Astrocyte of the hippocampus (primary cell): ENCODE data around the gene TMEM174.
A peak's percentile ranks its signal among the peaks of the same experiment; 100 is the strongest.
"Not testable (repeated sequence)": the region's sequence is repeated elsewhere in the genome, so short reads cannot be mapped to it uniquely, and the experiment has no call there.

Experiments
- DNase-seq: peaks from one replicate; pipeline ENCODE4 v3.0.0; 2011; ENCODE audit warnings: low read depth, low spot score

The TMEM174 gene

DNA sequence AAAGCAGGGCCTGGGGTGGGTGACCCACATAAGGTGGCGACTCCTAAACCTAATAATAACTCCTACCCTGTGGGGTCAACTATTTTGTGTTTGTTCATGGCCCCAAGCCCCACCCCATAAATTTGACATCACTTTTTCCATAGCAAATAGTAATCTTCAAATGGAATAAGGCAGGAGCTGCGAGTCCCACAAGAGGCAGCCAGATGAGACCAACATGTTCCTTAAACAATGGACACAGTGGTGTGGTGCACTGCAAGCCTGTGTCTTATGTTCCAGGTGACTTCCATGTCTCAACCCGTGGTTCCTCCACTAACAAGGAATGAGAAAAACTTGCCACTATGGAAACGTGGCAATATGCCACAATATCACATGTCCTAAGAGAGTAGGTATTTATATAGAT is 20.6 kb downstream of the TMEM174 start:
- no peak for DNase-seq

DNA sequence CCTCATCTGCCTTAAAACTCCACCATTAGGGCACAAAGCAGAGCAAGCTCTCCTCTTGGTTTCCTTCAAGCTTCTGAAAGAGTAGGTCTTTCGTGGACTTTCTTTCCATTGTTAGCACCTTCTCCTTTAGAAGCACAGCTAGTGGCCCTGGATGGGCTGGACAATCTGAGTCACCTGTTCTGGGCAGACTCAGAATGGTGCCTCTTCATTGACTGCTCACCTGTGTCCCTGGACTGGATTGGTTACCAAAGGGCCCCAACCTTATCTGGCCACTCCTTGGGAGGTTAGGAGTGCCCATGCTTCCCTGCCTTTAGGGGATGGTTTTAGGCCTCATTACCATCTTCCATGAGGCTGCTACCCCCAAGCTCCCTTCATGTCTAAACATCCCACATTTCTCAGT is 23.2 kb downstream of the TMEM174 start:
- DNase-seq, result no peak

DNA sequence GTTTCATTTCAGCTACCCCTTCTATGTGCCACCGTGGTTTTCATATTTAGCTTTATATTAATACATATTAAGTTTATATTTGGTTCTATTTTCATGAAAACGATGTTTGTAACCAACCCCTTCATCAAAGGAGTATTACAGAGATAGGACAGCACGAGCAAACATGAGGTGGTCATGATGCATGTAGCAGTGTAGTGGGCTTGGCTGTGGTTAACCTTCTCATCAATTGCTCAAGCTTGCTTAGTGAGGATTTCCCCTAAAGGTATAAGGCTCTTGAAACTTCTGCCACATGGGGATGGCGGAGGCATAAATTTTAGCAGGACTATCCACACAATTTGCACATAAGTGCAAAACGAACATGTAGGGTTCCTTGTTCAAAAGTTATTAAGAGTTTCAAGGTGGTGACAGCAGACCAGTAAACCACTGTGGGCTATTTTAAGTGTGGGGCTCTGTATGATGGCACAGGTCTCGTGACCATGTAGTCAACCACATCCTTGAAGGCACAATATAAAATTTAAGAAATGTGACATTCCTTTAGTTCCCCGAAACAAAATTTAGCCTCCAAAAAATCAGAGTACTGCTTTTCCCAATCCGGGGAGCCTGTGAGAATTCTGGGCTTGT is 24.8 kb downstream of the TMEM174 start:
- no peak for DNase-seq

DNA sequence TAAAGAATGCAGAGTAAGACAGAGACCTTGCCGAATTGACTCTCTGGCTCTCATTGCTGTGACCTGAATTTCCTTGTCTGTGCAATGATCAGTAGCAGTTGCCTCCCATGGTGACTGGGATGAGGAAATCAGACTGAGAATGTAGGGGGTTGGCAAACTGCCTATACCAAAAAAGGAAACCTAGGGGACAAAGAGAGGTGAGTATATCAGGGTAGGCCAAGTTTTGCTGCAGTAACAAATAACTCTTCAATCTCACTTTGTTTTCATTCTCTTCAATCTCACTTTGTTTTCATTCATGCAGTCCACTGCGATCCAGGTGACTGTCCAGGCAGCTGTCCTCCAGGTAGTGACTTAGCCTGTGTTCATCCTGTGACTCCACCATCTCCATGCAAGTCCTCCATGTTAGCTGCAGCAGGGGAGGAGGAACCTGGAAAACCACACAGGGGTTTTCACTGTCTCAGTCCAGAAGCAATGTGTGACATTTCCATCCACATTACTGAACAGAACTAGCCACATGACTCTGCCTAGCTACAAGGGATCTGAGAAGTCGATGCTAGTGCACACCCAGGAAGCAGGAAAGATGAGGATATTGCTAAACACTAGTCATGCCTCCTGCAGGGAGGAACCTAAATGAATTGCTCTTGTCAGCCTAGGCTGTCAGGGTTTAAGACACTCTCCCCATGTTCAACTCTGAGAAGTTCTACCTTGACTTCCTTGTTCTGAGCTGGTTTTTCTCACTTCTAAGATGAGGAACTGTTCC is 26.0 kb downstream of the TMEM174 start:
- DNase-seq, result no peak

DNA sequence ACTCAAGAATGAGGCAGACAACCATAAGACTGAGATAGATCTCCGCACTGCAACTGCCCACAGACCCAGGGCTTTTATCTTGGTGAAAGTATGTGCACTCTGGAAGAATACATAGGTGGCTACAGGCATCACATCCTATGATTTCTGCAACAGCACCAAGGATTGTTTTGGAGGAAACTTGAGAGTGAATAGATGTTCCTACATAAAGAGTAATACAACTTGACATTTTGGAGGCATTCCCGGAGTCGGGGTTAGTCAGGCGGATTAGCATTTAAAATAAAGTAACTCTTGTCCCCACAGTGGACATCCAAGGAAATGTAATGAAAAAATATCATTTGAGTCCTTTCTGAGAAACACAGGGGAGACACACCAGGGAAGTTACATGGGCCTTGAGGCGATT is 26.7 kb downstream of the TMEM174 start:
- DNase-seq, result peak; percentile 22

DNA sequence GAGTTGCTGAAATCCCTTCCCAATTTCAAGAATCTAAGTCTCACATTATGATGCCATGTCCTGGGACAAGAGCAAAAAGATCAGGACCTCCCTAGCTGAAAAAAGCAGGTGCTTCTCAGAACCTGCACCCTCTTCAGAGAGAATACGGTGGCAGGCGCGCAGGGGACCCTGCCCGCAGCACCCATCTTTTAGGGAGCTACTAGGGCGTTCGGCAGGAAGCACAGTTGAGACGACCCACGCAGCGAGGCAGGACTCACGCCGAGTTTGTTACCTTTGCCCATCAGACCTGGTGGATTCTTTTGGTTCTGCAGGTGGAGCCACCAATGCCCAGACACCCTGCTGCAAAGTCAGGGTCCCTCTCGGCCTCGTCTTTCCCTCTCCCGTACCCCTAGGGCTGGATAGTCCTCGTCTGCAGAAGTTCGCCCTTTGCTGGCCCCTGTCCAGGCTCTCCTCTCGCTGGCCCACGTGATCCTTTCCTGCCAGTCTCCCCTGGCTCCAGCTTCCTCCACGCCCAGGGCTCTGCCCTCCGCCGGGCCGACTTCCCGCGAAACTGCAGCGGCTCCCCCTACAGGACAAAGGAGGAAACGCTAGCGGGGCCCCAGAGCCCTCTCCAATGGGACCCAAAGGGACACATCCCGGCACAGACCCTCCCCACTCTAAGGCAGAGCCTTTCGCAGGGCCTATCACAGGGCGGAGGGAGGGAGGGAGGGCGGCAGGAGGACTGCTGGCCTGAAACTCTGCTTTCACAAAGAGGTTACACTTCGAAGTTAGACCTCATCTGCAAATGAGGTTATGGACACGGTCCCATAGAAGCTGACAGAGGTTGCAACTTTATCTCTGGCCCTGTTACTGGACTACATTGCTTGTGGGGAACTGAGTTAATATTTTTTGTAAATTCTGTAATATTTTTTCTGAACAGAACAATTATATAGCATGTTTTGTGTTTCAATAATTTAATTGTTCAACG is 28.8 kb downstream of the TMEM174 start:
- DNase-seq, result peak; percentile 79

DNA sequence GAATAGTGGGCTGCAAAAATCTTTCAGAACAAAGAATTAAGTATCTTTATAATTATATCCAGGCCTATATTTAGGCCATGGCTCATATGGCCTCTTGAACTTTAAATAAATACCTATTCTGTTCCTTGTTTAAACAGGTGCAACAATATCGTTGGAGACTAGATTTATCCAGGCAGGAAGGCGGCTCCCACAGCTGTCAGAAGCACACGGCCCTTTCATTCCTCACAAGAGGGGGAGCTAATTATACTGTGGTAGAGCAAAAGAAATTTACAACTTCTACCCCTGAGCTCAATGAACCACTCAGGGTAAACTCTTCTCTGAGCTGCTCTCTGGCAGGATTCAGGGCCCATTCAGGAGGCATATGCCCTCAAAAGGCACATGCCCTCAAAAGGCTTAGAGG is 31.3 kb downstream of the TMEM174 start:
- DNase-seq, result no peak

DNA sequence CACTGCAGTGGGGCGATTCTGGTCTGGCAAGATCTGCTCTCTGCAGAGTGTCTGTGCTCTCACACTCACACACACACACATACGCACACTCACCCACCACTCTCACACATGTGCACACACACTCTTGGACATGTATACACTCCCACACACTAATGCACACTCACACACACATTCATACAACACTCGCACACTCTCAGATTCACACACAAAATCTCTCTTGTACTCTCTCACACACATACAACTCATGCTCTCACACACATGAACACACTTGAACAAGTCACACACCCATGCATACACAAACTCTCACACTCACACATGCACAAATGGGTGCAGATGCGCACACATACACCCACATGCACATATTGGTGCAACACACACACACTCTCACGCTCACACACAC is 31.7 kb downstream of the TMEM174 start:
- DNase-seq, result no peak

DNA sequence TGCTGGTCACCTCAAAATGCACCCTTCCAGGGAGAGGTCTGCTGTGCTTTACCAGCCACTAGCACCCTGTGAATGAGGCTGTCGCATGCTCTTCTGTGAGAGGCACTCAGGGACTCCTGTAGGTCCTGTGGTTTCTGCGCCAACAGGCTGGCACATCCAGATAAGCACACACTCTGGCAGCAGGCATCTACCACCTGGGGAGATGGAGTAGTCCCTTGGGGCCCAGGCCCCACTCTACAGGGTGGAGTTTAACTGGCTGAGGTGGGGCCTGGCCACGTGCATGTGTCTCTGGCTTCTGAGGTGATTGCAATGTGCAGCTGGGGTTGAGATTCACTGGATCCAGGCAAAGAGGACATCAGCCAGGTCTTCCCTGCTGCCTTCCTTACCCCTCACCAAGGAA is 32.3 kb downstream of the TMEM174 start:
- DNase-seq, result no peak

DNA sequence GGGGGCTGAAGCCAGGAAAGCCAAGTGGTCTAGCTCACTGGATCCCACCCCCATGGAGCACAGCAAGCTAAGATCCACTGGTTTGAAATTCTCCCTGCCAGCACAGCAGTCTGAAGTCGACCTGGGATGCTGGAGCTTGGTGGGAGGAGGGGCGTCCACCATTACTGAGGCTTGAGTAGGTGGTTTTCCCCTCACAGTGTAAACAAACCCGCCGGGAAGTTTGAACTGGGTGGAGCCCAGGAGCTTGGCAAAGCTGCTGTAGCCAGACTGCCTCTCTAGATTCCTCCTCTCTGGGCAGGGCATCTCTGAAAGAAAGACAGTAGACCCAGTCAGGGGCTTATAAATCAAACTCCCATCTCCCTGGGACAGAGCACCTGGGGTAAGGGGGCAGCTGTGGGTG is 34.2 kb downstream of the TMEM174 start:
- DNase-seq, result not testable (repeated sequence)

DNA sequence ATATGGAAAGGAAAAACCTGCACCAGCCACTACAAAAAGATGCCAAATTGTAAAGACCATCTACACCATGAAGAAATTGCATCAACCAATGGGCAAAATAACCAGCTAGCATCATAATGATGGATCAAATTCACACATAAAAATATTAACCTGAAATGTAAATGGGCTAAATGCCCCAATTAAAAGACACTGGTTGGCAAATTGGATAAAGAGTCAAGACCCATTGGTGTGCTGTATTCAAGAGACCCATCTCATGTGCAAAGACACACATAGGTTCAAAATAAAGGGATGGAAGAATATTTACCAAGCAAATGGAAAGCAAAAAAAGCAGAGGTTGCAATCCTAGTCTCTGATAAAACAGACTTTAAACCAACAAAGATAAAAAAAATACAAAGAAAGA is 36.1 kb downstream of the TMEM174 start:
- DNase-seq, result not testable (repeated sequence)

DNA sequence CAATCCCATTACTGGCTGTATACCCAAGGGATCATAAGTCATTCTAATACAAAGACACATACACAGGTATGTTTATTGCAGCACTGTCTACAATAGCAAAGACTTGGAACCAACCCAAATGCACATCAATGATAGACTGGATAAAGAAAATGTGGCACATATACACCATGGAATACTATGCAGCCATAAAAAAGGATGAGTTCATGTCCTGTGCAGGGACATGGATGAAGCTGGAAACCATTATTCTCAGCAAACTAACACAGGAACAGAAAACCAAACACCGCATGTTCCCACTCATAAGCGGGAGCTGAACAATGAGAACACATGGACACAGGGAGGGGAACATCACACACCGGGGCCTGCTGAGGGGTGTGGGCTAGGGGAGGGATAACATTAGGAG is 39.7 kb downstream of the TMEM174 start:
- not testable (repeated sequence) for DNase-seq

DNA sequence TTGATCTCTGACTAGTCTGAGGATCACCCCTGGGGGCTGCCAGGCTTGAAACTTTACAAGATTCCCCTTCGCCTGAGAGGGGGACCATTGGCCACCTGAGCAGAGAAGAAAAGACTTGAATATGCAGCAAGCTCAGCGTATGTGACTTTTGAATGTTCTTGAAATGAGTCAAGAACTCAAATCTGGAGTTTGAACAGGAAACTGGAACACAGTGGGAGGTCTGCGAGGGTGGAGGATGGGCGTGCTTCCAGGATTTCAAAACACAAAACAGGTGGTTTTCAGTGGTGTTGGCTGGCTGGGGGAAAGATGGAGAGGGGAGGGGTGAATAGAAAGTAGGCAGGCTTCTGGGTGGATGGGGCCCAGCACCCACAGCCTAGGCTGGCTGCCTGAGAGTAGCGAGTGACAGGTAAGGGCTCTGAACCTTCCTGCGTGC is 40.6 kb downstream of the TMEM174 start:
- peak; percentile 67 for DNase-seq

DNA sequence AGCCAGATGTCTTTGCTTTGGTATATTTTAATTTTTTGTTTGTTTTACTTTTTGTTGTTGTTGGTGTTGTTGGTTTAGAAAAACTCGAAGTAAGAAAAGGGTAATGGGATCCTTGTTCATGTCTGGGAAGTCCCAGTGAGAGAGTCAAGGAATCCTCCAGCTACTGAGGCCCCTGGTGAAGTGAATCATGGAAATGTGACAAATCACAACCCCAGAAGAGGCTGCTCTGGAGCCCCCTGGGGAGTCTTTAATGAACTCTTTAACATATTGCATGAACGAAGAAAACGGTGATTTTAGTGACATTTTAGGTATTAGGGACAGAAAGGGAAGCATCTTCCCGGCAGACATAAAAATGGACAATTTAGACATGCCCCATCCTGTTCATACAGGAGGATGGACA is 41.3 kb downstream of the TMEM174 start:
- DNase-seq, result no peak

DNA sequence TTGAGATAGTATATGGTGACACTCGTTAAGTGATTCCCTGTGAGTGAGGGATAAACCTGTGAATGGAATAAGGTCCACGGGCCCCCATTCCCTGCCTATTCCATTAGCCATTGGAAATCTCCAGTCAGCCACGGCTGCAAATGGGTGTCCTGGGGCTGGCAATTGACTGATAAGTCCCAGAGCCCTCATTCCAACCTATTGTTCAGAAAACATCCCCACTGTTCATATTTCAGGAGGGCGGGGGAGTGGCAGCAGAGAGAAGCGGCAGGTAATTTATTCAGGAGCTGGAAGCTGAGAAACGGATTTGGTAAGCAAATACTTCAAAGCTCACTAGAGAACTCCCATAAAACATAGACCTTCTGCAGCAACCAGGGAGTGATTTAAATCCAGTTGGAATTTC is 42.0 kb downstream of the TMEM174 start:
- no peak for DNase-seq

DNA sequence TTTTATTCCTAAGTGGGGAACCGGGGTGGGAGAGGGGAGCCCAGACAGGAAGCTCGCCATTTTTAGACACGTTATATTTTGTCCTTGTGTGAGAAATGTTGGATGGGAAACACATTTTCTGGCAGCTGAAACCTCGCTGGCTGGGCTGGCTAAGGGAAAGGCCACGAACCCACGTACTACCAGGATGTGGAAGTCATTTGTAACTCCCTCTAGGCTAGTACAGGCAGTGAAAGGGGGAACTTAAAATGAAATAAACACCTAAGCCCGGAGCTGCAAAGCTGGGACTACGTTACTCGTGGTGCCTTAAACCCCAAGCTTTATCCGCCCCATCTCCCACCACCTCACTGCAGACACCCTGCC is 42.5 kb downstream of the TMEM174 start:
- DNase-seq, result no peak

DNA sequence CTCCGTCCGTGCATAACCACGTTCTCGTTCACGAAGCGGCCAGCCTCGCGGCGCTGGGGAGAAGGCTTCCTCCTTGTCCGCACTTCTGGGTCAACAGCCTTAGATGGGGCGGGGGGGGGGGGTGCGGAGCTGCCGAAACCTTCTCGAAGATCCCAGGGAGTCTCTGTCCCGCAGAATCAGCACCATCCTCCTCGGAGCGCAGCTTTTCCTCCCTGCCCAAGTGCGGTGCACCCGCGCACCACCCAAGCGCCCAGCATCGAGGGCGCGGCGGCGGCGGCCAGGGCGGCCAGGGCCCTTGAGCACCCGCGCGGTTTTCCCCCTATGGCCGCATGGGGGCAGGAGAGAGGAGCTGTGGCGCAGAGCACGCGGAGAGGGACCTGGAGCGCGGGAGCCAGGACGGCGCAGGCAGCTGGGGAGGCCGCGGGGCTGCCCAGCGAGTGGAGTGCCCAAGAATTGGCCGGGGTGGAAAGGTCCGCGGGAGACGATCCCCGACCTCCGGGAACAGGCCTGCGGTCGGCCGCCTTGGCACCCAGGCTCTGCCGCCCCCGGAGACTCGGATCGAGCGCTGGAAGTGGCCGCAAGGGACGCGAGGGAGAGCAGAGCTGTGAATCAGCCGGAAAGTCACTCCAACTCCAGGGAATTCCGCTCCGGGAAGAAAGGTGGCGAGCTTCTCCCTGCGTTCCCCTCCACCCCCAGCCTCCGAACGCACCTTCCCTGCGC is 43.1 kb downstream of the TMEM174 start:
- DNase-seq, result peak; percentile 93

DNA sequence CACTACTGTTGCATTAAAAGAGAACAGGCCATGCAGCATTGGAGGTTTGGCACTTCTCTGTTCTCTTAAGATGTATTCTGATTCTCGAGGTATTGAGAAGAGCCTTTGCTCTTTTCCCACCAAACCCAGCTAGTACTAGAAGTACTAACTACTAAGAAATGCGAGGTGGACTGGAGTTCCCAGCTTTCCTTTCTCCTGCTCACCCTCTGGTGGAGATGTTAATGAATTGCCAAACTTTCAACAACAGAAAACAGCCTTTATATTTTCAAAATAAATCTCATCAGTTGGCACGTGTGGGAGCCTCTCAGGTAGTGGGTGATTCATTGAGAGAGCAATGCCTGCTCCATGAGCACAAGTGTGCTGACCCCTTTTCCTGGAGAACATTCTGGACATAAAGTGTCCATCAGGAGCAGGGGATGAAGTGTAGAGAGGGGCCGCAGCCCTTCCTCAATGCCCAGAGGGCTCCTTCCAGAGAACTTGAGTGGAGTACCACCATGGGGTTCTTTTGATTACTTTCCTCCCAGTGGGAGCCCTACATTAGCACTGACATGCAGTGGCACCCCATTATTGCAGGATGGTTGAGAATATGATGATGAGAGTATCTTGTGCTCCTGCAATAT is 45.7 kb downstream of the TMEM174 start:
- DNase-seq, result peak; percentile 61

DNA sequence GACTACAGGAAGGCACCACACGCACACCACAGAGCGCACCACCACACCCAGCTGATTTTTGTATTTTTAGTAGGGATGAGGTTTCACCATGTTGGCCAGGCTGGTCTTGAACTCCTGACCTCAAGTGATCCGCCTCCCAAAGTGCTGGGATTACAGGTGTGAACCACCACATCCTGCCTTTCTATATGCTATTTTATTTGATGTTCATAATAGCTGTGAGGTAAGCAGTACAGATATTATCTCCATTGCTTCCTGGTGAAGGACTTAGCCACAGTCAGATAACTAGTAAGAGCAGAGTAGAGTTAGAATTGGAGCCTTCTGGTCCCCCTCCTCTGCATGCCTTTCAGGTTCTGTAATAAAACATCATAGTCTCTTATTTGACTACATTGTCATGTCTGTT is 46.3 kb downstream of the TMEM174 start:
- not testable (repeated sequence) for DNase-seq

DNA sequence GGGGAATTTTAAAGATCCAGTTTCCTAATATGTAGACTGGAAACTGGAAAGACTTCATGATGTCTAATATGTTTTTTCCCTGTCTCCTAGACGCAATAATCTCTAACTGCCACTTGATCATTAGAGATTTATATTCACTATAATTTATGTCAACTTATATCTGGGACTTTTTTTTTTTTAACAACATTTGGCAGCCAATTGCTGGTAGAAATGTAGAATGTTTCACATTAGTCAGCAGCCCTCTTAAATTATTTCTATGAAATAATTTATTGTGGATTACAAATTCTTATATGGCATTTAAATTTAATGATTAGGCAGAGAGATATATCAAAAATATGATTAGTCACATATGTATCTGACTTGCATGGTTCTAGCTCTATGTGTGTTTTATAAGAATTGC is 48.2 kb downstream of the TMEM174 start:
- DNase-seq, result no peak

DNA sequence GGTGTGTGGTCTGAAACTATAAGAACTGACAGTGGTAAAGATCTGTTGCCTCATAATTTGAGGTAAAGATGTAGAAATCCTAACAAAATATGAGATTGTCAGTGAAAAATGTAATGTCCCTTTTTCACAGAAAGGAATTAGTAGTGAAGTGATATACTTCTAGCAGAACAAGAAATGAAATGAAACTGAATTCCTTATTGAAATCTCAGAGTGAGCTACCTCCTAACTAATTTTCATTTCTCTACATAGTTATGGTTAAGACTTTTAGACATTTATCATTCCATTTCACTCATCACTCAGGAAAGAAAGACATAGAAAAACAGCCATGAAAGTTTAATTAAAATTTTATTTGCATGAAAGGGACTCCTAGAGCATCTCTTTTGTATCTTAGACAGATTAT is 48.7 kb downstream of the TMEM174 start:
- no peak for DNase-seq
